K562 (cell line): ENCODE results near the gene CBX4. TPM values are rescaled to one million over a fixed set of nuclear protein-coding genes. Genes with fewer than 3 reads are reported as not detected.

ENCODE experiments used
- ATAC-seq: fragments of 200-7000 bp; cut with Tn5 transposase; 3 replicates; pipeline ENCODE4 v1.9.1; 2020; ENCODE audit warnings: moderate library complexity
- BruUV-seq: library from RNA; stranded (reverse); fragments of 400-500 nt; replicated peaks from 2 replicates; lab custom pipeline; 2021; lab: Mats Ljungman, UMichigan
- CTCF ChIA-PET: fragments of 300-600 bp; formaldehyde crosslinking; extraction: SDS; loops from one replicate; lab custom pipeline; 2021; ENCODE audit warnings: low intra/inter-chr PET ratio; lab: Yijun Ruan, JAX
- POLR2A ChIA-PET: fragments of 300-600, 350-650 bp; sonication (Branson Sonifier 250); formaldehyde crosslinking; extraction: SDS; loops from one replicate; lab custom pipeline; 2021; ENCODE audit warnings: antibody characterized with exemption, inconsistent platforms; lab: Yijun Ruan, JAX
- DNase-seq, 4 experiments: peaks; one replicate each; pipeline versions ENCODE4 v3.0.0 to v3.0.0-alpha.2; 2011 to 2018; ENCODE audit warnings: low spot score in 3 of 4, mixed read lengths in 3 of 4; ENCODE audit errors: extremely low read depth in 1 of 4
- FAIRE-seq: peaks from 2 replicates; lab custom pipeline; 2011; peaks lifted over from hg19 to GRCh38; lab: Jason Lieb, UNC
- H2AFZ ChIP-seq: 2 replicates; pipeline ENCODE4 v1.6.0; 2011; ENCODE audit warnings: low read depth, low read length, control low read depth, inconsistent platforms
- H3K27ac ChIP-seq: fragments of 200-600 bp; 3 replicates; pipeline ENCODE4 v1.8.0; 2011; ENCODE audit warnings: low read depth, mild to moderate bottlenecking, control low read depth, inconsistent platforms, low read length, moderate library complexity, mixed read lengths; ENCODE audit errors: extremely low read depth
- H3K27me3 ChIP-seq, 2 experiments: fragments of 300-600 bp in 1 of 2; 2 replicates in 1 of 2; 3 replicates in 1 of 2; pipeline versions ENCODE4 v1.6.0 to v1.8.0; 2011; ENCODE audit warnings: inconsistent platforms in 2 of 2, low read length in 2 of 2, mild to moderate bottlenecking in 1 of 2, mixed read lengths in 1 of 2, moderate library complexity in 1 of 2; ENCODE audit not compliant: control insufficient read depth in 2 of 2, insufficient read depth in 2 of 2
- H3K36me3 ChIP-seq: fragments of 300-600 bp; 3 replicates; pipeline ENCODE4 v1.8.0; 2011; ENCODE audit warnings: mild to moderate bottlenecking, low read length, inconsistent platforms; ENCODE audit not compliant: control insufficient read depth, insufficient read depth
- H3K4me1 ChIP-seq, 2 experiments: fragments of 200-600 bp in 1 of 2; replicated peaks in 1 of 2; 2 replicates in 1 of 2; 3 replicates in 1 of 2; pipeline versions ENCODE4 v1.5.1 to v1.8.0; 2011; ENCODE audit warnings: inconsistent platforms in 2 of 2, low read length in 2 of 2, mild to moderate bottlenecking in 1 of 2, mixed read lengths in 1 of 2, moderate library complexity in 1 of 2; ENCODE audit not compliant: control insufficient read depth in 2 of 2, insufficient read depth in 2 of 2
- H3K4me2 ChIP-seq: 2 replicates; pipeline ENCODE4 v1.6.1; 2011; ENCODE audit warnings: low read length, control low read depth, inconsistent platforms, mixed read lengths; ENCODE audit not compliant: insufficient read depth
- H3K4me3 ChIP-seq: fragments of 200-600 bp; sonication (generic), shearing (Covaris generic); 2 replicates; pipeline ENCODE4 v1.5.1; 2016; ENCODE audit warnings: control low read depth, inconsistent platforms
- H3K79me2 ChIP-seq: fragments of 200-600 bp; 3 replicates; pipeline ENCODE4 v1.8.0; 2011; ENCODE audit warnings: low read length, inconsistent platforms; ENCODE audit not compliant: control insufficient read depth, insufficient read depth
- H3K9ac ChIP-seq, 2 experiments: 2 replicates each; pipeline versions ENCODE4 v1.6.0 to v1.6.1; 2011; ENCODE audit warnings: low read depth in 2 of 2, low read length in 2 of 2, control low read depth in 1 of 2, inconsistent platforms in 1 of 2, mild to moderate bottlenecking in 1 of 2, mixed read lengths in 1 of 2; ENCODE audit not compliant: insufficient read depth in 1 of 2
- H3K9me1 ChIP-seq: one replicate; pipeline ENCODE4 v1.6.0; 2011; ENCODE audit warnings: inconsistent platforms, mild to moderate bottlenecking, low read length, moderate library complexity; ENCODE audit not compliant: control insufficient read depth, insufficient read depth
- H3K9me3 ChIP-seq: replicated peaks from 2 replicates; pipeline ENCODE4 v1.5.1; 2011; ENCODE audit warnings: low read depth, low read length, inconsistent platforms; ENCODE audit not compliant: control insufficient read depth, insufficient read depth
- H4K20me1 ChIP-seq: replicated peaks from 2 replicates; pipeline ENCODE4 v1.6.1; 2011; ENCODE audit warnings: low read length, inconsistent platforms, mixed read lengths; ENCODE audit not compliant: control insufficient read depth, insufficient read depth
- HEY1 ChIP-seq: fragments of 250-450 bp; sonication (Bioruptor Pico); IDR thresholded peaks from 2 replicates; pipeline ENCODE4 v1.5.0; 2020; ENCODE audit warnings: mild to moderate bottlenecking, moderate library complexity, borderline replicate concordance
- POLR2G ChIP-seq: fragments of 200-400 bp; formaldehyde crosslinking; IDR thresholded peaks from 2 replicates; pipeline ENCODE4 v1.6.1; 2017; ENCODE audit warnings: low read depth, mild to moderate bottlenecking, antibody characterized with exemption, low read length, moderate library complexity
- ZNF644 ChIP-seq: fragments of 200-800 bp; sonication (Bioruptor generic); IDR thresholded peaks from 2 replicates; pipeline ENCODE4 v1.6.1; 2016; ENCODE audit warnings: low read depth, missing genetic modification characterization, missing compliant biosample characterization
- WGBS: fragments of 100-300 bp; shearing (Covaris generic); methylation state at CpG from one replicate; pipeline ENCODE4 v1.1.6; 2016; ENCODE audit warnings: low coverage, mixed read lengths; ENCODE audit not compliant: insufficient coverage; ENCODE audit errors: missing lambda C conversion rate; 5-methylcytosine and 5-hydroxymethylcytosine counted together
- in situ Hi-C: fragments of 300-500 bp; cut with MboI; formaldehyde crosslinking; loops from 4 replicates; pipeline ENCODE4 v1.15.0; 2018; ENCODE audit warnings: inconsistent platforms, mixed read lengths
- intact Hi-C: fragments of 100-400 bp; cut with micrococcal nuclease; formaldehyde crosslinking; loops from 2 replicates; pipeline ENCODE4 v1.14.2; 2022
- polyA plus RNA-seq, 8 experiments: library from polyadenylated mRNA; depleted of rRNA in 4 of 8; stranded (reverse) in 5 of 8; unstranded in 3 of 8; fragments of >200 nt; fragmentation: Nextera tagmentation in 2 of 8; fragmentation: Illumina TruSeq in 1 of 8; extraction: Ambion mirVana in 2 of 8; extraction: Trizol in 1 of 8; gene quantifications; 2 replicates each; pipeline versions ENCODE4 v1.2.1 to v1.2.3, GENCODE V29; 2011 to 2014; ENCODE audit warnings: inconsistent platforms in 1 of 8, missing spikeins in 1 of 8
- total RNA-seq, 7 experiments: library from RNA; depleted of rRNA in 6 of 7; stranded (reverse); fragments of >200 nt in 6 of 7; fragmentation: Illumina TruSeq in 2 of 7; extraction: Trizol in 2 of 7; gene quantifications; 2 replicates each; pipeline versions ENCODE4 v1.2.1 to v1.2.3, GENCODE V29; 2011 to 2021; ENCODE audit warnings: low replicate concordance in 1 of 7

CBX4 gene
- total and polyA plus RNA-seq, 9 of the 15 experiments (the other 6 are each of a cell fraction or from before 2014, with no cell fraction given): 0.98 to 50.5 (median 10.0) TPM

DNA sequence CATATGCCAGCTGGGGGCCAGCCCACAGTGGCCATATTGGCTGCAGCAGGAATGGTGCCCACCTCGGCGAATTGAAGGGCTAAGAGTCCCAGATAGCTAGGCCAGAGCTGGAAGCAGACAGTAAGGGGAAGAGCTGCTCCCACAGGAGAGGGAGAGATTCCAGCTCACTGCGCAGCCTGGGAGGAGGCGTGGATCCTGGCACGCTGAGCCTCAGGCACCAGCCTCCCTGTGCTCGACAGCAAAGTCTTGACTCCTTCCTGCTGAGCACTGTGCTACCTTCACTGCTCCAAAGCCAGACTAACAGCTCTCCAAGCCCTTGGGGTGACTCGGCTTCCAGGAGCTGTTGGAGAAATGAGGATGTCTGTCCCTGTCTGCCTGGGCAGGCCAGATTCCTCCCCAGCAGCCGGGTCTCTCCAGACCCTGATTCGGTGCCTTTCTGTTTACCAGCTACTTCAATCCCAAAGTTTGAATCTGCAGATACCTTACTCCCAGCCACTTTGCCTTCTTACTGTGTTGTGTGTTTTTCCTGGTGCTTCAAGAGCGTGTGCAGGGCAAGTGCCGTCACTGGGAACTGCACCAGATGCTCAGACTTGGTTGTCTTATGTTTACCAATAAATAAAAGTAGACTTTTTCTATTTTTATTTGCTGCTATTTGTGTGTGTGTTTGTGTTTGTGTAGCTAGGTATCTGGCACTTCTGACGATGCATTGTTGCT lies 52.2 kb downstream of the CBX4 start:
- H3K36me3 ChIP-seq: peaks cover 32% of the 10 kb centered on the region; the same call in 1 of the 3 replicates
- FAIRE-seq (no peak), ATAC-seq (no peak), DNase-seq (no peak)
- peak overlapping the region in 1 of 2 experiments; percentile 82; a peak in 2 of 4 replicates for H3K9ac ChIP-seq
- H3K27me3 ChIP-seq: no peaks in the 10 kb centered on the region
- intact Hi-C loops (loop anchor here (5.0 kb wide), 1 partner anchor 40 kb away; no protein-coding TSS in a partner anchor), in situ Hi-C loops (no loop called here)
- H3K4me1 ChIP-seq: peaks cover 3 to 43% of the 10 kb centered on the region in 2 experiments; a peak in 2 of 5 replicates
- POLR2A ChIA-PET: interaction anchor here (0.6 to 2.0 kb wide), 6 partner anchors 8 to 104 kb away, joined by 3 to 11 read pairs (median 4); partner anchors contain the start of genes CBX2 and CBX8
- 62% methylated on average over 11 of the region's 12 CpGs for WGBS
- BruUV-seq: no TSS peak
- no peak overlapping the region for H3K4me3 ChIP-seq
- TF ChIP-seq POLR2G: 0 out of 2 replicates have a peak, but pooled peaks have one; percentile 34
- TF ChIP-seq HEY1 (CRISPR knock-in tag): no peak
- no peak for TF ChIP-seq ZNF644
- H3K79me2 ChIP-seq: no peaks in the 10 kb centered on the region
- no peak overlapping the region for H3K27ac ChIP-seq
- H4K20me1 ChIP-seq: no peaks in the 10 kb centered on the region
- H2AFZ ChIP-seq: no peak overlapping the region
- H3K4me2 ChIP-seq: no peak overlapping the region
- no peaks in the 10 kb centered on the region for H3K9me3 ChIP-seq
- CTCF ChIA-PET: no interaction called here
- H3K9me1 ChIP-seq: no peaks in the 10 kb centered on the region
